ENCODE data around the gene ETHE1.
"Not testable (repeated sequence)": the region's sequence is repeated elsewhere in the genome, so short reads cannot be mapped to it uniquely, and the experiment has no call there.

ETHE1 gene

GRCh38 chr19:43553656-43554055 lies 26.7 kb upstream of the ETHE1 start:
- no peak for DNase-seq (ENCODE audit: low read depth)
- H3K4me3 ChIP-seq (ENCODE audit: low read depth, low read length): no peak overlapping the region
- TF ChIP-seq POLR2A (IDR thresholded peaks at IDR 0.05; ENCODE audit: extremely low read depth, insufficient read length) (no peak), CTCF (IDR thresholded peaks at IDR 0.05; ENCODE audit: low read depth, low read length) (no peak), MAX (IDR thresholded peaks at IDR 0.05; ENCODE audit: low read depth, low read length) (no peak), MYC (IDR thresholded peaks at IDR 0.05; ENCODE audit: low read depth, low read length) (no peak)

- TF ChIP-seq MAX (IDR thresholded peaks at IDR 0.05; ENCODE audit: low read depth, low read length): no peak
- no peak for TF ChIP-seq MYC (IDR thresholded peaks at IDR 0.05; ENCODE audit: low read depth, low read length)
- TF ChIP-seq POLR2A (IDR thresholded peaks at IDR 0.05; ENCODE audit: extremely low read depth, insufficient read length): no peak
- no peak for TF ChIP-seq CTCF (IDR thresholded peaks at IDR 0.05; ENCODE audit: low read depth, low read length)
- H3K4me3 ChIP-seq (ENCODE audit: low read depth, low read length): no peak overlapping the region
- DNase-seq (ENCODE audit: low read depth): no peak
Measured at GRCh38 chr19:43552616-43553015, 25.6 kb upstream of the ETHE1 start.

GRCh38 chr19:43552198-43552450 lies 25.1 kb upstream of the ETHE1 start:
- TF ChIP-seq POLR2A (IDR thresholded peaks at IDR 0.05; ENCODE audit: extremely low read depth, insufficient read length): no peak
- no peak for TF ChIP-seq MYC (IDR thresholded peaks at IDR 0.05; ENCODE audit: low read depth, low read length)
- TF ChIP-seq CTCF (IDR thresholded peaks at IDR 0.05; ENCODE audit: low read depth, low read length): no peak
- no peak for TF ChIP-seq MAX (IDR thresholded peaks at IDR 0.05; ENCODE audit: low read depth, low read length)
- no peak overlapping the region for H3K4me3 ChIP-seq (ENCODE audit: low read depth, low read length)
- DNase-seq (ENCODE audit: low read depth): no peak

GRCh38 chr19:43551399-43552197 lies 24.6 kb upstream of the ETHE1 start:
- DNase-seq (ENCODE audit: low read depth): no peak
- TF ChIP-seq MYC (IDR thresholded peaks at IDR 0.05; ENCODE audit: low read depth, low read length) (no peak), CTCF (IDR thresholded peaks at IDR 0.05; ENCODE audit: low read depth, low read length) (no peak), MAX (IDR thresholded peaks at IDR 0.05; ENCODE audit: low read depth, low read length) (no peak), POLR2A (IDR thresholded peaks at IDR 0.05; ENCODE audit: extremely low read depth, insufficient read length) (no peak)
- H3K4me3 ChIP-seq (ENCODE audit: low read depth, low read length): no peak overlapping the region

- no peak for DNase-seq (ENCODE audit: low read depth)
- no peak overlapping the region for H3K4me3 ChIP-seq (ENCODE audit: low read depth, low read length)
- TF ChIP-seq CTCF (IDR thresholded peaks at IDR 0.05; ENCODE audit: low read depth, low read length): no peak
- TF ChIP-seq MAX (IDR thresholded peaks at IDR 0.05; ENCODE audit: low read depth, low read length): no peak
- TF ChIP-seq MYC (IDR thresholded peaks at IDR 0.05; ENCODE audit: low read depth, low read length): no peak
- TF ChIP-seq POLR2A (IDR thresholded peaks at IDR 0.05; ENCODE audit: extremely low read depth, insufficient read length): no peak
Measured at GRCh38 chr19:43548706-43549105, 21.7 kb upstream of the ETHE1 start.

GRCh38 chr19:43547926-43548325 lies 20.9 kb upstream of the ETHE1 start:
- H3K4me3 ChIP-seq (ENCODE audit: low read depth, low read length); DNase-seq (ENCODE audit: low read depth): not testable (repeated sequence)

Measured in NB4 (cell line).